DND-41 (cell line): ENCODE measurements around the gene NF2.

ENCODE experiments used
- ATAC-seq: fragments of 200-7000 bp; cut with Tn5 transposase; 3 replicates; pipeline ENCODE4 v1.9.1; 2021; ENCODE audit warnings: low read depth; ENCODE audit not compliant: insufficient read depth
- DNase-seq: peaks from one replicate; pipeline ENCODE4 v3.0.0-alpha.2; 2020
- H2AFZ ChIP-seq: 2 replicates; pipeline ENCODE4 v1.6.0; 2012; ENCODE audit warnings: low read depth, low read length
- H3K27ac ChIP-seq: 2 replicates; pipeline ENCODE4 v1.5.1; 2012; ENCODE audit warnings: low read length, inconsistent platforms
- H3K27me3 ChIP-seq: fragments of 200-600 bp; sonication (generic); 2 replicates; pipeline ENCODE4 v1.6.0; 2012; ENCODE audit warnings: low read length, mild to moderate bottlenecking, inconsistent platforms; ENCODE audit not compliant: insufficient read depth, poor library complexity
- H3K36me3 ChIP-seq: 2 replicates; pipeline ENCODE4 v1.5.1; 2012; ENCODE audit warnings: low read length, inconsistent platforms; ENCODE audit not compliant: insufficient read depth
- H3K4me1 ChIP-seq: 2 replicates; pipeline ENCODE4 v1.5.1; 2012; ENCODE audit warnings: mild to moderate bottlenecking, low read length; ENCODE audit not compliant: insufficient read depth
- H3K4me2 ChIP-seq: 2 replicates; pipeline ENCODE4 v1.6.0; 2012; ENCODE audit warnings: mild to moderate bottlenecking, moderate library complexity, low read length, inconsistent platforms; ENCODE audit not compliant: insufficient read depth
- H3K4me3 ChIP-seq, 2 experiments: fragments of 200-600 bp in 1 of 2; shearing (Covaris generic) in 1 of 2; 2 replicates each; pipeline ENCODE4 v1.5.1; 2012 to 2016; ENCODE audit warnings: inconsistent platforms in 2 of 2, low read length in 2 of 2, mild to moderate bottlenecking in 2 of 2, low read depth in 1 of 2, moderate library complexity in 1 of 2
- H3K79me2 ChIP-seq: 2 replicates; pipeline ENCODE4 v1.6.0; 2012; ENCODE audit warnings: low read length, inconsistent platforms; ENCODE audit not compliant: insufficient read depth
- H3K9ac ChIP-seq: 2 replicates; pipeline ENCODE4 v1.6.0; 2012; ENCODE audit warnings: low read depth, mild to moderate bottlenecking, inconsistent platforms, low read length, moderate library complexity
- H3K9me3 ChIP-seq: 2 replicates; pipeline ENCODE4 v1.5.1; 2012; ENCODE audit warnings: low read length, moderate library complexity, mild to moderate bottlenecking, inconsistent platforms; ENCODE audit not compliant: insufficient read depth, severe bottlenecking
- H4K20me1 ChIP-seq: 2 replicates; pipeline ENCODE4 v1.6.0; 2012; ENCODE audit warnings: low read length; ENCODE audit not compliant: insufficient read depth
- EZH2 ChIP-seq: IDR thresholded peaks from 3 replicates; pipeline ENCODE4 v1.6.1; 2012; ENCODE audit warnings: borderline replicate concordance, low read depth, mild to moderate bottlenecking, moderate library complexity, low read length, inconsistent platforms; ENCODE audit not compliant: severe bottlenecking
- TF ChIP-seq, protein P1 (sequence below): IDR thresholded peaks from 2 replicates; pipeline ENCODE4 v1.5.1; 2012; ENCODE audit warnings: borderline replicate concordance, low read length, moderate library complexity, mild to moderate bottlenecking; ENCODE audit not compliant: poor library complexity, severe bottlenecking; ENCODE audit errors: extremely low read depth

NF2 gene

DNA sequence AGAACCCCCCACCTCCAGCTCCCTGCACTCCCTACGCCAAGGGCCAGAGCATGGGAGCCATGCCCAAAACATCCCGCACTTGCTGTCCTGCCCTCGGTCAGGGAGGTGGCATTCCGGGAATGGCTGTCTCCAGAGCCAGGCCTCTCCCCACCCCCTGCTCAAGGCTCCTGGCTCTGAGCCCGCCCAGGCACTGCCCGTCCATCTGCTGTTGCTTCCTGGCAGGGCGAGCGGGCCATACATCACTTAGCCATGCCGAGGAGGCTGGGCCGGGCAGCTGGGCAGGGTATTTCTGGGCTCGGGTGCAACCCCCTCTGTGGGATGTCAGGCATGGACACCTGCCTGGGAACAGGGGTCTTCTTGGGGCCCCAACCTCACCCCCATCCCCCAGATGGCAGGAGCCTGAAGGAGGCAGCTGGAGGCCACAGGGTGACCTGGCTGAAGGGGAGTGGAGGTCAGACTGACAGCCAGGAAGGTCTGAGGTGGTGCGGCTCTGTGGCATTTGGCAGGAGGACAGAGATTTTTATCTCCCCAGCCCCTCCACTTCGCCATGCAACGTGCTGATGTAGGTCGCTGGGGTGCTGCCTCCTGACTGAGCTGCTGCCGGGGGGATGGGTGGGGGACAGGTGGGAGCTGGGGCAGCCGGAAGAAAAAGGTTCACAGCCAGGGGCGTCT lies 107.6 kb downstream of the NF2 start:
- Histone ChIP-seq H3K27me3 (no peaks in the 10 kb centered on the region), H3K4me1 (no peaks in the 10 kb centered on the region), H3K36me3 (no peaks in the 10 kb centered on the region), H3K27ac (no peak overlapping the region), H3K4me2 (no peak overlapping the region), H4K20me1 (0 out of 2 replicates have a peak, but pooled peaks cover 2% of the 10 kb centered on the region), H3K4me3 (no peak overlapping the region), H3K9ac (no peak overlapping the region), H2AFZ (no peak overlapping the region), H3K9me3 (no peaks in the 10 kb centered on the region), H3K79me2 (no peaks in the 10 kb centered on the region)
- TF ChIP-seq, protein P1, sequence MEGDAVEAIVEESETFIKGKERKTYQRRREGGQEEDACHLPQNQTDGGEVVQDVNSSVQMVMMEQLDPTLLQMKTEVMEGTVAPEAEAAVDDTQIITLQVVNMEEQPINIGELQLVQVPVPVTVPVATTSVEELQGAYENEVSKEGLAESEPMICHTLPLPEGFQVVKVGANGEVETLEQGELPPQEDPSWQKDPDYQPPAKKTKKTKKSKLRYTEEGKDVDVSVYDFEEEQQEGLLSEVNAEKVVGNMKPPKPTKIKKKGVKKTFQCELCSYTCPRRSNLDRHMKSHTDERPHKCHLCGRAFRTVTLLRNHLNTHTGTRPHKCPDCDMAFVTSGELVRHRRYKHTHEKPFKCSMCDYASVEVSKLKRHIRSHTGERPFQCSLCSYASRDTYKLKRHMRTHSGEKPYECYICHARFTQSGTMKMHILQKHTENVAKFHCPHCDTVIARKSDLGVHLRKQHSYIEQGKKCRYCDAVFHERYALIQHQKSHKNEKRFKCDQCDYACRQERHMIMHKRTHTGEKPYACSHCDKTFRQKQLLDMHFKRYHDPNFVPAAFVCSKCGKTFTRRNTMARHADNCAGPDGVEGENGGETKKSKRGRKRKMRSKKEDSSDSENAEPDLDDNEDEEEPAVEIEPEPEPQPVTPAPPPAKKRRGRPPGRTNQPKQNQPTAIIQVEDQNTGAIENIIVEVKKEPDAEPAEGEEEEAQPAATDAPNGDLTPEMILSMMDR: no peak
- no peak for TF ChIP-seq EZH2
- DNase-seq (no peak), ATAC-seq (no peak)

DNA sequence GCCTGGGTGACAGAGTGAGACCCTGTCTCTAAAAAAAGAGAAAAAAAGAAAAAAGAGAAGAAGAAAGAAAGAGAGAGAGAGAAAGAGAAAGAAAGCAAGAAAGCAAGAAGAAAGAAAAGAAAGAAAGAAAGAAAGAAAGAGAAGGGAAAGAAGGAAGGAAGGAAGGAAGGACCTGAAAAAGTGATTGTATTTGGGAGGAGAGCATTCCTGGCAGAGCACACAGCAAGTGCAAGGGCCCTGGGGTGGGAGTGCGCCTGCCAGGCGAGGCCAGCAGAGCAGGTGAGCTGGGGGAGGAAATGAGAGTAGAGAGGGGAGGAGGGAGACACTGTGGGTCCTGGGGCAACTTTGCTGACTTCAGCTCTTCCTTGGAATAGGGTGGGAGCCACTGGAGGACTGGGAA lies 108.7 kb downstream of the NF2 start:
- Histone ChIP-seq H3K9me3 (no peaks in the 10 kb centered on the region), H3K27me3 (no peaks in the 10 kb centered on the region), H3K36me3 (no peaks in the 10 kb centered on the region), H2AFZ (no peak overlapping the region), H3K4me2 (no peak overlapping the region), H4K20me1 (peaks cover 9% of the 10 kb centered on the region; the same call in 1 of the 2 replicates), H3K4me1 (no peaks in the 10 kb centered on the region), H3K9ac (no peak overlapping the region), H3K79me2 (no peaks in the 10 kb centered on the region), H3K27ac (no peak overlapping the region), H3K4me3 (no peak overlapping the region)
- TF ChIP-seq EZH2: no peak
- TF ChIP-seq, protein P1: no peak
- ATAC-seq: no peak
- DNase-seq: no peak

DNA sequence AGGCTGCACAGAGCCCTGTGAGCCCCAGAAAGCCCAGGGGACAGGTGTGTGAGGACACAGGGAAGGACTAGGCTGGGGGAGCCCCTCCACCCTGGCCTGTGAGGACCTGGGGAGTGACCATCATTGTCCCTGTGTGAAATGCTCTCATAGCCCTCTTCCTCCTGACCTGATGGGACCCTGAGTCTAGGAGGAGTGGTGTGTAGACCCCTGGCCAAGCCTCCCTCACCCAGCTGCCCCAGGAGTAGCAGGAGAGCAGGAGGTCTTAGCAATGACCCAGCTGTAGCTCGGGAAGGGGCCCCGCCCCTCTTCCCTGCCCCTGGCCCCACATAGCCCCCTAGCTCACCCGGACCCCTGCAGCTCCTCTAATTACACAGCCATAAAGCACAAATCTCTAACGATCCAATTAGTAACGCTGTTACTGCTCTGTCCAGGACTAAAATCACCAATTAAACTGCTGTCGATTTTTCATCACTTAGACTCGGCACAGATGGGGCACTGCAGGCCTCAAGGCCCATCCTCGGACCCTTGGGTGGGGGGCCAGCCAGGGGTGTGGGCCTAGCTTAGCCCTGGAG lies 109.8 kb downstream of the NF2 start:
- Histone ChIP-seq H3K9me3 (no peaks in the 10 kb centered on the region), H3K36me3 (no peaks in the 10 kb centered on the region), H3K4me3 (no peak overlapping the region), H2AFZ (no peak overlapping the region), H3K4me1 (no peaks in the 10 kb centered on the region), H3K27ac (no peak overlapping the region), H3K27me3 (no peaks in the 10 kb centered on the region), H3K79me2 (no peaks in the 10 kb centered on the region), H3K9ac (no peak overlapping the region), H3K4me2 (no peak overlapping the region), H4K20me1 (peaks cover 15% of the 10 kb centered on the region)
- no peak for TF ChIP-seq EZH2
- TF ChIP-seq, protein P1: no peak
- ATAC-seq: no peak
- no peak for DNase-seq
